DMS153 treated with DMSO at 0.1 percent for 48 hours (cell line): ENCODE measurements around the gene TRIM26.
"Not testable (repeated sequence)": the region's sequence is repeated elsewhere in the genome, so short reads cannot be mapped to it uniquely, and the experiment has no call there.

Experiments used
- DNase-seq: peaks from one replicate; lab custom pipeline; 2025; ENCODE audit not compliant: unreplicated experiment; lab: John Stamatoyannopoulos, UW

Gene TRIM26

GRCh38 chr6:30155520-30156261 lies 57.5 kb downstream of the TRIM26 start:
- no peak for DNase-seq

GRCh38 chr6:30154709-30155519 lies 58.3 kb downstream of the TRIM26 start:
- DNase-seq, result no peak

GRCh38 chr6:30154061-30154460 lies 59.1 kb downstream of the TRIM26 start:
- DNase-seq, result no peak

GRCh38 chr6:30152910-30153610 lies 60.1 kb downstream of the TRIM26 start:
- DNase-seq, result no peak

GRCh38 chr6:30152016-30152673 lies 61.1 kb downstream of the TRIM26 start:
- no peak for DNase-seq

- no peak for DNase-seq
Measured at GRCh38 chr6:30151580-30151979, 61.6 kb downstream of the TRIM26 start.

- no peak for DNase-seq
Measured at GRCh38 chr6:30150671-30151395, 62.4 kb downstream of the TRIM26 start.

- DNase-seq, result no peak
Measured at GRCh38 chr6:30149858-30150550, 63.2 kb downstream of the TRIM26 start.

GRCh38 chr6:30149234-30149633 lies 64.0 kb downstream of the TRIM26 start:
- no peak for DNase-seq

GRCh38 chr6:30147096-30147495 lies 66.1 kb downstream of the TRIM26 start:
- DNase-seq, result no peak

- DNase-seq, result no peak
Measured at GRCh38 chr6:30145818-30146217, 67.4 kb downstream of the TRIM26 start.

- no peak for DNase-seq
Measured at GRCh38 chr6:30144811-30145210, 68.4 kb downstream of the TRIM26 start.

- no peak for DNase-seq
Measured at GRCh38 chr6:30143780-30144179, 69.4 kb downstream of the TRIM26 start.

GRCh38 chr6:30142665-30143064 lies 70.5 kb downstream of the TRIM26 start:
- DNase-seq, result no peak

- not testable (repeated sequence) for DNase-seq
Measured at GRCh38 chr6:30140240-30140639, 73.0 kb downstream of the TRIM26 start.

GRCh38 chr6:30136570-30137286 lies 76.5 kb downstream of the TRIM26 start:
- DNase-seq, result no peak

- DNase-seq, result no peak
Measured at GRCh38 chr6:30135757-30136156, 77.4 kb downstream of the TRIM26 start, which contains the start of gene TRIM40. TRIM40 (plus strand) TSS chr6:30136140; CDS start chr6:30137037, 897 bp downstream.

- no peak for DNase-seq
Measured at GRCh38 chr6:30135147-30135546, 78.1 kb downstream of the TRIM26 start.
